Measurements from ENCODE around the gene NFATC2.

NFATC2 gene

GRCh38 chr20:51514836-51515235 lies 27.7 kb downstream of the NFATC2 start:
- H3K27ac ChIP-seq (ENCODE audit: low read length), result no peak overlapping the region
- no peak overlapping the region for H3K9ac ChIP-seq (ENCODE audit: low read length)
- peaks cover 80% of the 10 kb centered on the region for H3K36me3 ChIP-seq (replicated peaks; ENCODE audit: low read depth, low read length)
- peaks cover 75% of the 10 kb centered on the region for H4K20me1 ChIP-seq (ENCODE audit: insufficient read depth, low read length)
- H3K4me2 ChIP-seq (ENCODE audit: low read length), result no peak overlapping the region
- H2AFZ ChIP-seq (ENCODE audit: low read depth, low read length), result no peak overlapping the region
- H3K79me2 ChIP-seq (ENCODE audit: low read length), result peaks cover 68% of the 10 kb centered on the region
- no peak for TF ChIP-seq EZH2phosphoT487 (IDR thresholded peaks at IDR 0.05; ENCODE audit: low read depth)
- no peak for TF ChIP-seq CTCF (IDR thresholded peaks at IDR 0.05; ENCODE audit: low read depth, low read length)
- no peaks in the 10 kb centered on the region for H3K4me1 ChIP-seq (ENCODE audit: low read length)
- H3K4me3 ChIP-seq (ENCODE audit: low read length), result no peak overlapping the region
- no peaks in the 10 kb centered on the region for H3K27me3 ChIP-seq (ENCODE audit: low read depth, low read length)
- no peaks in the 10 kb centered on the region for H3K9me3 ChIP-seq (ENCODE audit: insufficient read depth, low read length)

GRCh38 chr20:51514249-51514648 lies 28.3 kb downstream of the NFATC2 start:
- H3K4me1 ChIP-seq (ENCODE audit: low read length), result no peaks in the 10 kb centered on the region
- no peak overlapping the region for H3K27ac ChIP-seq (ENCODE audit: low read length)
- peaks cover 79% of the 10 kb centered on the region for H4K20me1 ChIP-seq (ENCODE audit: insufficient read depth, low read length)
- no peaks in the 10 kb centered on the region for H3K27me3 ChIP-seq (ENCODE audit: low read depth, low read length)
- H3K9me3 ChIP-seq (ENCODE audit: insufficient read depth, low read length), result no peaks in the 10 kb centered on the region
- H3K4me2 ChIP-seq (ENCODE audit: low read length), result no peak overlapping the region
- TF ChIP-seq CTCF (IDR thresholded peaks at IDR 0.05; ENCODE audit: low read depth, low read length), result no peak
- no peak for TF ChIP-seq EZH2phosphoT487 (IDR thresholded peaks at IDR 0.05; ENCODE audit: low read depth)
- no peak overlapping the region for H3K4me3 ChIP-seq (ENCODE audit: low read length)
- H3K9ac ChIP-seq (ENCODE audit: low read length), result no peak overlapping the region
- H2AFZ ChIP-seq (ENCODE audit: low read depth, low read length), result no peak overlapping the region
- H3K79me2 ChIP-seq (ENCODE audit: low read length), result peaks cover 71% of the 10 kb centered on the region
- H3K36me3 ChIP-seq (replicated peaks; ENCODE audit: low read depth, low read length), result peaks cover 85% of the 10 kb centered on the region

- Histone ChIP-seq H4K20me1 (ENCODE audit: insufficient read depth, low read length) (peaks cover 84% of the 10 kb centered on the region), H3K9me3 (ENCODE audit: insufficient read depth, low read length) (no peaks in the 10 kb centered on the region), H3K4me2 (ENCODE audit: low read length) (no peak overlapping the region), H3K79me2 (ENCODE audit: low read length) (peaks cover 69% of the 10 kb centered on the region), H3K4me3 (ENCODE audit: low read length) (no peak overlapping the region), H3K27ac (ENCODE audit: low read length) (no peak overlapping the region), H2AFZ (ENCODE audit: low read depth, low read length) (no peak overlapping the region), H3K4me1 (ENCODE audit: low read length) (no peaks in the 10 kb centered on the region), H3K9ac (ENCODE audit: low read length) (no peak overlapping the region), H3K36me3 (replicated peaks; ENCODE audit: low read depth, low read length) (peaks cover 82% of the 10 kb centered on the region), H3K27me3 (ENCODE audit: low read depth, low read length) (no peaks in the 10 kb centered on the region)
- TF ChIP-seq EZH2phosphoT487 (IDR thresholded peaks at IDR 0.05; ENCODE audit: low read depth) (no peak), CTCF (IDR thresholded peaks at IDR 0.05; ENCODE audit: low read depth, low read length) (no peak)
Measured at GRCh38 chr20:51513545-51513944, 29.0 kb downstream of the NFATC2 start.

- H3K9me3 ChIP-seq (ENCODE audit: insufficient read depth, low read length), result no peaks in the 10 kb centered on the region
- peaks cover 83% of the 10 kb centered on the region for H3K36me3 ChIP-seq (replicated peaks; ENCODE audit: low read depth, low read length)
- no peak overlapping the region for H3K4me3 ChIP-seq (ENCODE audit: low read length)
- no peaks in the 10 kb centered on the region for H3K4me1 ChIP-seq (ENCODE audit: low read length)
- no peak overlapping the region for H3K9ac ChIP-seq (ENCODE audit: low read length)
- H3K4me2 ChIP-seq (ENCODE audit: low read length), result no peak overlapping the region
- H3K27me3 ChIP-seq (ENCODE audit: low read depth, low read length), result no peaks in the 10 kb centered on the region
- peaks cover 85% of the 10 kb centered on the region for H4K20me1 ChIP-seq (ENCODE audit: insufficient read depth, low read length)
- H3K79me2 ChIP-seq (ENCODE audit: low read length), result peaks cover 61% of the 10 kb centered on the region
- TF ChIP-seq EZH2phosphoT487 (IDR thresholded peaks at IDR 0.05; ENCODE audit: low read depth) (no peak), CTCF (IDR thresholded peaks at IDR 0.05; ENCODE audit: low read depth, low read length) (no peak)
- no peak overlapping the region for H3K27ac ChIP-seq (ENCODE audit: low read length)
- H2AFZ ChIP-seq (ENCODE audit: low read depth, low read length), result no peak overlapping the region
Measured at GRCh38 chr20:51512645-51513044, 29.9 kb downstream of the NFATC2 start.

Data from OCI-LY3 (cell line).